H9 (cell line): ENCODE data around the gene CERS6. TPM values are rescaled to one million over a fixed set of nuclear protein-coding genes. Genes with fewer than 3 reads are reported as not detected.

Source experiments
- DNase-seq: peaks from one replicate; pipeline ENCODE4 v3.0.0-alpha.2; 2017
- H2AFZ ChIP-seq: one replicate; pipeline ENCODE4 v1.6.1; 2013; ENCODE audit warnings: mild to moderate bottlenecking, low read length, control low read depth, moderate library complexity
- H2AK5ac ChIP-seq: 2 replicates; pipeline ENCODE4 v1.6.1; 2013; ENCODE audit warnings: low read length, control low read depth, mixed read lengths; ENCODE audit not compliant: insufficient read length
- H2BK120ac ChIP-seq: one replicate; pipeline ENCODE4 v1.6.1; 2013; ENCODE audit warnings: low read depth, mild to moderate bottlenecking, low read length, control low read depth, inconsistent platforms; ENCODE audit not compliant: poor library complexity, severe bottlenecking
- H2BK12ac ChIP-seq: 2 replicates; pipeline ENCODE4 v1.6.1; 2013; ENCODE audit warnings: low read length, control low read depth, mixed read lengths, low read depth; ENCODE audit not compliant: insufficient read length
- H2BK15ac ChIP-seq: 2 replicates; pipeline ENCODE4 v1.6.1; 2013; ENCODE audit warnings: low read depth, low read length, control low read depth
- H2BK20ac ChIP-seq: one replicate; pipeline ENCODE4 v1.6.1; 2013; ENCODE audit warnings: low read depth, mild to moderate bottlenecking, low read length, control low read depth, inconsistent platforms; ENCODE audit not compliant: poor library complexity, severe bottlenecking
- H2BK5ac ChIP-seq: 2 replicates; pipeline ENCODE4 v1.6.1; 2013; ENCODE audit warnings: low read length, control low read depth, mixed read lengths; ENCODE audit not compliant: insufficient read length
- H3K14ac ChIP-seq: 2 replicates; pipeline ENCODE4 v1.6.1; 2013; ENCODE audit warnings: low read length, control low read depth; ENCODE audit not compliant: insufficient read depth
- H3K18ac ChIP-seq: 2 replicates; pipeline ENCODE4 v1.6.1; 2013; ENCODE audit warnings: low read depth, mild to moderate bottlenecking, mixed read lengths, low read length, control low read depth; ENCODE audit not compliant: insufficient read length
- H3K23ac ChIP-seq: 2 replicates; pipeline ENCODE4 v1.6.1; 2013; ENCODE audit warnings: low read length, control low read depth, mixed read lengths, low read depth; ENCODE audit not compliant: insufficient read length
- H3K23me2 ChIP-seq: 2 replicates; pipeline ENCODE4 v1.6.1; 2013; ENCODE audit warnings: low read depth, mild to moderate bottlenecking, mixed read lengths, low read length, control low read depth; ENCODE audit not compliant: insufficient read length, poor library complexity, severe bottlenecking
- H3K27ac ChIP-seq: 2 replicates; pipeline ENCODE4 v1.5.1; 2013; ENCODE audit warnings: low read length, control low read depth, mixed read lengths, low read depth; ENCODE audit not compliant: insufficient read length
- H3K27me3 ChIP-seq: 2 replicates; pipeline ENCODE4 v1.6.1; 2013; ENCODE audit warnings: low read length, control low read depth, inconsistent platforms; ENCODE audit not compliant: insufficient read depth
- H3K4ac ChIP-seq: 2 replicates; pipeline ENCODE4 v1.6.1; 2013; ENCODE audit warnings: low read depth, mild to moderate bottlenecking, control low read depth, inconsistent platforms, low read length, moderate library complexity
- H3K4me1 ChIP-seq: 2 replicates; pipeline ENCODE4 v1.6.1; 2013; ENCODE audit warnings: low read length, control low read depth, inconsistent platforms; ENCODE audit not compliant: insufficient read depth
- H3K4me2 ChIP-seq: 2 replicates; pipeline ENCODE4 v1.6.1; 2013; ENCODE audit warnings: low read length, control low read depth, mixed read lengths; ENCODE audit not compliant: insufficient read length, insufficient read depth
- H3K56ac ChIP-seq: 2 replicates; pipeline ENCODE4 v1.6.1; 2013; ENCODE audit warnings: low read depth, mild to moderate bottlenecking, mixed read lengths, low read length, control low read depth; ENCODE audit not compliant: insufficient read length
- H3K79me1 ChIP-seq: 2 replicates; pipeline ENCODE4 v1.6.1; 2013; ENCODE audit warnings: low read depth, mild to moderate bottlenecking, moderate library complexity, low read length, control low read depth, inconsistent platforms; ENCODE audit not compliant: insufficient read depth, poor library complexity, severe bottlenecking
- H3K79me2 ChIP-seq: 2 replicates; pipeline ENCODE4 v1.6.1; 2013; ENCODE audit warnings: low read length, control low read depth, inconsistent platforms; ENCODE audit not compliant: insufficient read depth
- H3K9ac ChIP-seq: 2 replicates; pipeline ENCODE4 v1.6.1; 2013; ENCODE audit warnings: low read length, control low read depth, mixed read lengths; ENCODE audit not compliant: insufficient read length; ENCODE audit errors: extremely low read depth
- H3K9me3 ChIP-seq: one replicate; pipeline ENCODE4 v1.6.1; 2013; ENCODE audit warnings: low read depth, low read length, inconsistent platforms; ENCODE audit not compliant: control insufficient read depth
- H3T11ph ChIP-seq: one replicate; pipeline ENCODE4 v1.6.1; 2013; ENCODE audit warnings: mild to moderate bottlenecking, low read length, control low read depth, inconsistent platforms
- H4K20me1 ChIP-seq: one replicate; pipeline ENCODE4 v1.6.1; 2013; ENCODE audit not compliant: control insufficient read depth, insufficient read length, insufficient read depth
- H4K5ac ChIP-seq: 2 replicates; pipeline ENCODE4 v1.6.1; 2013; ENCODE audit warnings: low read depth, mild to moderate bottlenecking, mixed read lengths, low read length, control low read depth; ENCODE audit not compliant: insufficient read length
- H4K8ac ChIP-seq: replicated peaks from 2 replicates; pipeline ENCODE4 v1.6.1; 2013; ENCODE audit warnings: low read length, control low read depth, mixed read lengths, low read depth; ENCODE audit not compliant: insufficient read length
- H4K91ac ChIP-seq: 2 replicates; pipeline ENCODE4 v1.6.1; 2013; ENCODE audit warnings: low read depth, mild to moderate bottlenecking, moderate library complexity, mixed read lengths, low read length, control low read depth; ENCODE audit not compliant: insufficient read length
- H3K27ac Mint-ChIP-seq, 3 experiments: 2 replicates in 2 of 3; 3 replicates in 1 of 3; pipeline ENCODE4 v1.8.0; 2020 to 2021; ENCODE audit warnings: mixed read lengths in 3 of 3, mild to moderate bottlenecking in 1 of 3, moderate library complexity in 1 of 3
- H3K27me3 Mint-ChIP-seq: 2 replicates; pipeline ENCODE4 v1.8.0; 2021; ENCODE audit warnings: low read depth, mild to moderate bottlenecking, moderate library complexity, mixed read lengths
- H3K36me3 Mint-ChIP-seq, 3 experiments: 2 replicates in 2 of 3; 3 replicates in 1 of 3; pipeline ENCODE4 v1.8.0; 2020 to 2021; ENCODE audit warnings: low read depth in 3 of 3, mixed read lengths in 3 of 3; ENCODE audit not compliant: insufficient read depth in 1 of 3
- H3K4me1 Mint-ChIP-seq, 2 experiments: 2 replicates each; pipeline ENCODE4 v1.8.0; 2020; ENCODE audit warnings: mixed read lengths in 2 of 2
- H3K4me3 Mint-ChIP-seq, 2 experiments: 2 replicates in 1 of 2; 3 replicates in 1 of 2; pipeline ENCODE4 v1.8.0; 2020 to 2021; ENCODE audit warnings: mild to moderate bottlenecking in 2 of 2, mixed read lengths in 2 of 2, moderate library complexity in 1 of 2
- H3K9me3 Mint-ChIP-seq, 2 experiments: 2 replicates in 1 of 2; 3 replicates in 1 of 2; pipeline ENCODE4 v1.8.0; 2020; ENCODE audit warnings: mild to moderate bottlenecking in 2 of 2, mixed read lengths in 2 of 2, moderate library complexity in 1 of 2
- WGBS: extraction: QIAGEN DNeasy Blood & Tissue Kit; methylation state at CpG from one replicate; pipeline ENCODE4 v1.1.7; 2013; ENCODE audit warnings: missing lambda C conversion rate, low lambda C conversion rate, mixed read lengths; ENCODE audit not compliant: insufficient read length; ENCODE audit errors: extremely low coverage; 5-methylcytosine and 5-hydroxymethylcytosine counted together
- total RNA-seq: library from RNA; stranded (reverse); gene quantifications from 2 replicates; pipeline ENCODE4 v1.2.1, GENCODE V29; 2021
- TF ChIP-seq, protein P1 (sequence below): fragments of 200-600 bp; sonication (generic); conservative IDR thresholded peaks from 3 replicates; pipeline ENCODE4 v1.8.0; 2021; ENCODE audit warnings: antibody characterized with exemption, mild to moderate bottlenecking

The CERS6 gene
- total RNA-seq, 1 experiment from 2014 or later: 17.7 TPM

DNA sequence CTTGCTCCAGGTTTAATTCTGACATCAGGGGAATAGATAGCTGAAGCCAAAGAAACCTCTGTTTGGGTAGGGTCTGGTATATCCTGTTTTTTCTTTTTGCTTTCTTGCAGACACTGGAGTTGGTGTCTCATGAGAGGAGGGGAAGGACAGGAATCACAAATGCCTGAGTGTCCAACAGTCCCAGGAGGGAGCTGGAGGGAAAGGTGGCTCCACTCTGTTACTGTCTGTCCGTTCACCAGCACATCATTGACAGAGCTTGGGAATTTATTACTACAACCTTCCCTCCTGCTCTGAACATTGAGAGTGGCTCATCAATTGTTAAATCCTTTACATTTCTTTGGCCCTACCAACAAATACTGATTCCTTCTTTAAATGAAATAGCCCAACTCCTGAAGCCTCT lies 194.1 kb downstream of the CERS6 start:
- Histone ChIP-seq H4K91ac (no peak overlapping the region), H2AFZ (no peak overlapping the region), H3K79me2 (no peaks in the 10 kb centered on the region; the same call in 1 of the 2 replicates), H2AK5ac (no peak overlapping the region), H4K8ac (no peak overlapping the region), H3K9me3 (no peaks in the 10 kb centered on the region), H3K27me3 (no peaks in the 10 kb centered on the region), H2BK12ac (no peak overlapping the region), H3K18ac (no peak overlapping the region), H3T11ph (no peak overlapping the region), H3K9ac (no peak overlapping the region), H3K4me1 (no peaks in the 10 kb centered on the region; the same call in 1 of the 2 replicates), H2BK120ac (no peak overlapping the region), H2BK20ac (no peak overlapping the region), H3K4ac (no peak overlapping the region), H3K56ac (no peak overlapping the region), H3K79me1 (no peaks in the 10 kb centered on the region), H3K4me2 (no peak overlapping the region), H3K27ac (no peak overlapping the region), H4K5ac (no peak overlapping the region), H3K23me2 (no peaks in the 10 kb centered on the region), H3K23ac (no peak overlapping the region), H2BK15ac (no peak overlapping the region), H2BK5ac (no peak overlapping the region), H4K20me1 (no peaks in the 10 kb centered on the region), H3K14ac (no peak overlapping the region)
- H3K4me3 Mint-ChIP-seq: no peak overlapping the region
- TF ChIP-seq, protein P1, sequence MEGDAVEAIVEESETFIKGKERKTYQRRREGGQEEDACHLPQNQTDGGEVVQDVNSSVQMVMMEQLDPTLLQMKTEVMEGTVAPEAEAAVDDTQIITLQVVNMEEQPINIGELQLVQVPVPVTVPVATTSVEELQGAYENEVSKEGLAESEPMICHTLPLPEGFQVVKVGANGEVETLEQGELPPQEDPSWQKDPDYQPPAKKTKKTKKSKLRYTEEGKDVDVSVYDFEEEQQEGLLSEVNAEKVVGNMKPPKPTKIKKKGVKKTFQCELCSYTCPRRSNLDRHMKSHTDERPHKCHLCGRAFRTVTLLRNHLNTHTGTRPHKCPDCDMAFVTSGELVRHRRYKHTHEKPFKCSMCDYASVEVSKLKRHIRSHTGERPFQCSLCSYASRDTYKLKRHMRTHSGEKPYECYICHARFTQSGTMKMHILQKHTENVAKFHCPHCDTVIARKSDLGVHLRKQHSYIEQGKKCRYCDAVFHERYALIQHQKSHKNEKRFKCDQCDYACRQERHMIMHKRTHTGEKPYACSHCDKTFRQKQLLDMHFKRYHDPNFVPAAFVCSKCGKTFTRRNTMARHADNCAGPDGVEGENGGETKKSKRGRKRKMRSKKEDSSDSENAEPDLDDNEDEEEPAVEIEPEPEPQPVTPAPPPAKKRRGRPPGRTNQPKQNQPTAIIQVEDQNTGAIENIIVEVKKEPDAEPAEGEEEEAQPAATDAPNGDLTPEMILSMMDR: no peak
- peaks cover 0 to 3% (median 0%) of the 10 kb centered on the region in 3 experiments; a peak in 1 of 7 replicates for H3K36me3 Mint-ChIP-seq
- no peak for DNase-seq
- WGBS: no CpG with 5 or more reads among the region's 1 CpG
- H3K27ac Mint-ChIP-seq: peak overlapping the region in 2 of 3 experiments; percentile 6 to 76; a peak in 1 of 7 replicates
- H3K9me3 Mint-ChIP-seq: no peaks in the 10 kb centered on the region; a peak in 1 of 5 replicates
- peaks cover 12 to 16% of the 10 kb centered on the region in 2 experiments for H3K4me1 Mint-ChIP-seq
- no peaks in the 10 kb centered on the region for H3K27me3 Mint-ChIP-seq
